LNCaP clone FGC (cell line): ENCODE data around the gene RABL3.

ENCODE experiments used
- DNase-seq: peaks from one replicate; pipeline ENCODE4 v3.0.0-alpha.2; 2011; ENCODE audit warnings: low read depth
- H3K4me3 ChIP-seq: 2 replicates; pipeline ENCODE4 v1.5.1; 2011; ENCODE audit warnings: mild to moderate bottlenecking, low read depth, low read length, control low read depth
- CTCF ChIP-seq: IDR thresholded peaks from 2 replicates; pipeline ENCODE4 v1.5.1; 2012; ENCODE audit warnings: mild to moderate bottlenecking; ENCODE audit not compliant: control insufficient read depth, insufficient read depth; ENCODE audit errors: extremely low read depth

Gene RABL3

GRCh38 chr3:120773932-120774331 is 31.6 kb upstream of the RABL3 start:
- no peak overlapping the region for H3K4me3 ChIP-seq
- no peak for DNase-seq
- TF ChIP-seq CTCF: no peak

GRCh38 chr3:120772081-120772480 is 29.8 kb upstream of the RABL3 start:
- no peak for DNase-seq
- no peak for TF ChIP-seq CTCF
- H3K4me3 ChIP-seq: no peak overlapping the region

- TF ChIP-seq CTCF: no peak
- no peak for DNase-seq
- no peak overlapping the region for H3K4me3 ChIP-seq
These were observed 28.6 kb upstream of the RABL3 start for GRCh38 chr3:120770891-120771290.

- TF ChIP-seq CTCF: no peak
- DNase-seq: no peak
- no peak overlapping the region for H3K4me3 ChIP-seq
These were observed 27.1 kb upstream of the RABL3 start for GRCh38 chr3:120769436-120769835.

GRCh38 chr3:120767106-120767505 is 24.8 kb upstream of the RABL3 start:
- peak; percentile 87 for DNase-seq
- H3K4me3 ChIP-seq: no peak overlapping the region
- TF ChIP-seq CTCF: 0 out of 2 replicates have a peak, but pooled peaks have one; percentile 8

GRCh38 chr3:120766576-120766975 is 24.3 kb upstream of the RABL3 start:
- no peak overlapping the region for H3K4me3 ChIP-seq
- TF ChIP-seq CTCF: no peak
- DNase-seq: no peak

GRCh38 chr3:120765830-120766493 is 23.6 kb upstream of the RABL3 start:
- DNase-seq: no peak
- TF ChIP-seq CTCF: no peak
- no peak overlapping the region for H3K4me3 ChIP-seq
